Forelimb muscle (tissue), 1 donor: ENCODE measurements around the gene SLC17A7. TPM values are rescaled to one million over a fixed set of nuclear protein-coding genes. Genes with fewer than 3 reads are reported as not detected.
"Not testable (repeated sequence)": the region's sequence is repeated elsewhere in the genome, so short reads cannot be mapped to it uniquely, and the experiment has no call there.

Experiments
- DNase-seq: peaks from one replicate; pipeline ENCODE4 v3.0.0-alpha.2; 2013; ENCODE audit warnings: low read depth
- polyA plus RNA-seq: library from polyadenylated mRNA; unstranded; fragments of 120-200 nt; gene quantifications from one replicate; pipeline ENCODE4 v1.2.1, GENCODE V29; 2013; ENCODE audit not compliant: insufficient read length

Gene SLC17A7
- 1.2 TPM for polyA plus RNA-seq

- DNase-seq, result no peak
These were observed at the start of gene SLC17A7 for GRCh38 chr19:49441210-49441959. TSS of gene SLC17A7 (minus strand) at chr19:49441527. CDS start at chr19:49441379, 148 bp downstream.

GRCh38 chr19:49490287-49491029 lies 49.1 kb upstream of the SLC17A7 start:
- no peak for DNase-seq

- DNase-seq, result no peak
These were observed 48.4 kb upstream of the SLC17A7 start for GRCh38 chr19:49489601-49490167.

DNA sequence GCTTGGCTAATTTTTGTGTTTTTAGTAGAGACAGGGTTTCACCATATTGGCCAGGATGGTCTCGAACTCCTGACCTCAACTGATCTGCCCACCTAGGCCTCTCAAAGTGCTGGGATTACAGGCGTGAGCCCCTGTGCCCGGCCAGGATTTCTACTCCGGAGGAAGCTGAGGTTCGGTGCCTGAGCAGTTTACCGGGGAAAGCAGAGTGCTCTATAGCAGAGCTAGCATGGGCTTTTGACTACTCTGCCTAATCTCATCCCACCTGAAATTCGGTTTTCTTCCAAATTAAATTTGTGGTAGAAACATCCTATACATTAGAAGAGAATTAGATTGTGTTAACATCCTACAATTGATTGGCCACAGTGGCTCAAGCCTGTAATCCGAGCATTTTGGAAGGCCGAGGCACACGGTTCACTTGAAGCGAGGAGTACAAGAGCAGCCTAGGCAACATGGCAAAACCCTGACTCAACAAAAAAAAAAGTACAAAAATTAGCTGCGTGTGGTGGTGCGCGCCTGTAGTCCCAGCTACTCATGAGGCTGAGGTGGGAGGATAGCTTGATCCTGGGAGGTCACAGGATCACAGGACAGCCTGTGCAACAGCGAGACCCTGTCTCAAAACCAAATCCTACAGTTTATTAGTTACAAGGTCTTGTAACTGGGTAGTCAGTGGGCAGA lies 47.7 kb upstream of the SLC17A7 start:
- no peak for DNase-seq

GRCh38 chr19:49488046-49488862 lies 46.9 kb upstream of the SLC17A7 start:
- DNase-seq, result no peak

GRCh38 chr19:49487277-49488045 lies 46.1 kb upstream of the SLC17A7 start, which contains the start of gene RPL13A:
TSS of gene RPL13A (plus strand) at chr19:49487608. CDS start at chr19:49487630, 22 bp downstream.
- DNase-seq, result peak; percentile 99

DNA sequence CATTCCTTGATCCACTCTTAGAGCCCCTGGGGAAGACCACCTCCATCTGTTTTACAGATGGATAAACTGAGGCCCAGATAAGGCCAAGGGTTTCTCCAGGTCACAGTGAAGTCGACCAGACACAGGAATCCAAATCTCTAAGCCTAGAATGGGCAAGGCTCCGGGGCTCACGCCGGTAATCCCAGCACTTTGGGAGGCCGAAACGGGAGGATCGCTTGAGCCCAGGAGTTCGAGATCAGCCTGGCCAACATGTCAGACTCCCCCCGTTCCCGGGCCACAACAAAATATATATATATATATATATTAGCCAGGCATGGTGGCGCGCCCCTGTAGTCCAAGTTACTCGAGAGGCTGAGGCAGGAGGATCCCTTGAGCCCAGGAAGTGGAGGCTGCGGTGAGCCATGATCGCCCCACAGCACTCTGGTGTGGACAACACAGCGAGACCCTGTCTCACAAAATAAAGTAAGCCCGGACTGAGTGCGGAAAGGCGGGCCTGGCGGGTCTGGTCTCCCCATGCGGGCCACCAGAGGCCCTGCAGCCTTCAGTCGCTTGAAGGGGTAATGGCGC lies 45.5 kb upstream of the SLC17A7 start:
- DNase-seq, result no peak

DNA sequence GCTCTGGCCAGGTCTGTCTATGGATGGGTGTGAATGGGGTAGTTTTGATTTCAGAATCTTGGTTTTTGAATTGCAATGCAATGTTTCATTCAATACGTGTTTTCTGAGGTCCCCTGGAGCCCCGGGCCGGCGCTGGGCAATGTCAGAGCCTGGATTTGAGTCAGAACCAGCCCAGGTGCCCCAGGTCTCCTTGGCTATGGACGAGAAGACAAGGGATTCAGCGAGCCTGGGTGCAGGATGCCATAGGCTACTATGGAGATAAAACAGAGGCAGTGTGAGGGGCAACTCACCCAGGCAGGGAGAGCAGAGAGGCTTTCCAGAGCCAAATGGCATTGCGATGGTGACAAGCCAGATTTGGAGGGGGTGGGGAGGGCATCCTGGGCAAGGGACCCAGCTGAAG lies 44.9 kb upstream of the SLC17A7 start:
- no peak for DNase-seq

DNA sequence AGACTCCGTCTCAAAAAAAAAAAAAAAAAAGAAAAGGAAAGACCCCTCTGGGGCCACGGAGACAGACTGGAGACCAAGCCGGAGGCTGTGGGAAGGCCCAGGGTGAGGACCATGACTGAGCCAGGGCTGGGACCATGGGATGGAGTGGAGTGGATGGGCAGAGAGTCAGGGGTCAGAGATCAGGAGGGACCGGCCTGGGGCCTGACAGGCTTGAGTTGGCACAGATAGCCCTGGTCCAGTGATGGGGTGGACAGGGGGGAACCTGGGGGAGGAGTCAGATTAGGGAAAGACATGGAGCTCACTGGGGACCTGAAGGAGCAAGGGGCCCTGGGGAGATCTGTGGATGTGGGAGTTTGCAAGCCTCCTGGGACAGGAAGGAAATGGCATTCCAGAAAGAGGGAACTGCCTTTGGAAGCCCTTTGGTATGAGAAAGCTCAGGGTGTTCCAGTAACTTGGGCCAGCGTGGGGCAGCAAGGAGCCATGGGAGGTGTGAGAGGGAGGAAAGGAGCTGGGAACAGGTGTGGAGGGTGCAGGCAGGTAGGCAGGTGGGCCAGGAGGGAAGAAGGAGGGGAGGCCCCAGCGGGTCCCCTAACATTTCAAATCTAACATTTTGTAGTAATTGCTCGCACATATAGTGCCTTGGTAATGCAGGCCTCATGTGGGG lies 39.8 kb upstream of the SLC17A7 start:
- DNase-seq, result no peak

GRCh38 chr19:49479975-49480628 lies 38.8 kb upstream of the SLC17A7 start:
- no peak for DNase-seq

GRCh38 chr19:49475995-49476880 lies 34.9 kb upstream of the SLC17A7 start:
- no peak for DNase-seq

- DNase-seq, result no peak
These were observed 34.0 kb upstream of the SLC17A7 start for GRCh38 chr19:49475191-49475917.

- no peak for DNase-seq
These were observed 33.2 kb upstream of the SLC17A7 start for GRCh38 chr19:49474542-49474924.

DNA sequence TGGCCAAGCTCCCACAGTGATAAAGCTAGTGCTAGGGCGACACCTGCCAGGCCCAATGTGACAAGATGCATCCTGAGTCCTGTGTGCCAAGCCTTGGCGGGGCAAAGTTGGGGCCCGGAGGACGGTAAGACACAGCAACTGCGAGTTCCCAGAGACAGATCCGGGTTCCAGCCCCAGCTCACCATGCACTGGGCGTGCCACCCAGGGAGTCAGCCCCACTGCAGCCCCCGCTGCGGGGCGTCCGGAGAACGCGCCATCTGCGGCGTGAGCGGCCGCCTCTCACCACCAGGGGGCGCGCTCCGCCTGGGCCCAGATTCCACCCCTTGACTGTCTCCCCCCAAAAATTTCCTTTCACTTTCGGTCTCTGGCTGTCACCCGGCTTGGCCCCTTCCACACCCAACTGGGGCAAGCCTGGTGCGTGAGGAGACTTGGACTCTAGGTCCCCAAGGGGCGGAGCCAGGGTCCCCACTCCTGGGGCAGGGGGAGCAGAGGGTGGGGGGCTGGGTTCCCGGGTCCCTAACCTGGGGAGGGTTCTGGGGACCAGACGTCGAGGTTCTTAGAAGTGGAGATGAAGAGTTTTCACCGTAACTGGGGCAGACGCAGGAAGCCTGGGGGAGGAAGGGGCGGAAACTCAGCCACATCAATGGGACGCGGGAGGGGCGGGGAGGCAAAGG lies 32.7 kb upstream of the SLC17A7 start, which contains the start of gene FLT3LG:
FLT3LG (plus strand) TSS at position 348 of the 674 bp plus-strand sequence. CDS start 425 bp downstream, outside the sequence.
- no peak for DNase-seq

- DNase-seq, result not testable (repeated sequence)
These were observed 32.2 kb upstream of the SLC17A7 start for GRCh38 chr19:49473501-49473867.

DNA sequence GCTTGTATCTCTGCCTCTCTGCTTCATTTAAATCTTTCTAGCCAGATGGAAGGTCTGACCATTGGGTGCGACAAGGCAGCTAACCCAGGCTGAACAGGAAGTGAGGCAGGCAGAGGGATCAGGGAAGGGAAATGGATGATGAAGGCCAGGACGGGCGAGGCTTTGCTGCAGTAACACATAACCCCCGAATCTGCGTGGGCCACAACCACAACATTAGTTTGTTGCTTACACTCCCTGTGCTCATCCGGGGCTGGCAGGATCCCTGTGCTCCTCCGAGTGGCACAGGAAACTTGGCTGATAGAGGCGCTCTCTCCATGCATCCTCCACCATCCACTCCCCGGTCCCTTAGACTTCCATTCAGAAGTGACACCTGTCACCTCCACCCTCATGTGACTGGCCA lies 31.6 kb upstream of the SLC17A7 start:
- no peak for DNase-seq

DNA sequence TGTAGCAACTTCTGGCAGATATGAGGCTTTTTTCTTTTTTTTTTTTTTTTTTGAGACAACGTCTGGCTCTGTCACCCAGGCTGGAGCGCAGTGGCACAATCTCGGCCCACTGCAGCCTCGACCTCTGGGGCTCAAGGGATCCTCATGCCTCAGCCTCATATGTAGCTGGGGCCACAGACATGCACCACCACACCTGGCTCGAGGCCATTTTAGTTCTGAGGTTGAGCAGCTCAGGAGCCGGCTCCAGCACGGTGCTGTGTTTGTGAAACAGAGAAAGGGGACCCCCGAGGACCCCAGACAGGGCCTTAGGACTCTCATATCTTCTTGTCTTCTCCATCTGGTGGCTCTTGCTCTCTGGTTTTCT lies 29.3 kb upstream of the SLC17A7 start:
- no peak for DNase-seq
